Upper lobe of left lung (tissue), 4 donors: ENCODE results near the gene OSGIN1.

Source experiments
- CTCF ChIP-seq, 6 experiments: fragments of 450-650 bp in 4 of 6; fragments of 200-600 bp in 2 of 6; sonication (generic) in 2 of 6; IDR thresholded peaks; one replicate each; pipeline ENCODE4 v1.5.1; 2016 to 2019; ENCODE audit warnings: antibody characterized with exemption in 6 of 6
- POLR2A ChIP-seq, 4 donors: fragments of 450-650 bp; IDR thresholded peaks; one replicate each; pipeline ENCODE4 v1.5.1; 2016 to 2017; ENCODE audit warnings: antibody characterized with exemption in 4 of 4, mild to moderate bottlenecking in 2 of 4
- POLR2AphosphoS5 ChIP-seq, 2 donors: sonication (generic); formaldehyde crosslinking; IDR thresholded peaks; one replicate each; pipeline ENCODE4 v1.5.1; 2017; ENCODE audit warnings: antibody characterized with exemption in 2 of 2

GRCh38 chr16:83970430-83970815, 17.4 kb downstream of the OSGIN1 start:
- TF ChIP-seq CTCF (IDR thresholded peaks at IDR 0.05) (no peak), POLR2AphosphoS5 (IDR thresholded peaks at IDR 0.05) (no peak), POLR2A (IDR thresholded peaks at IDR 0.05) (no peak)
